H1 (cell line): ENCODE data around the gene NRP2. TPM values are rescaled to one million over a fixed set of nuclear protein-coding genes. Genes with fewer than 3 reads are reported as not detected.

ENCODE experiments used
- CBX8 ChIP-seq: fragments of 300-800, 300-1000 bp; sonication (generic); IDR thresholded peaks from 2 replicates; pipeline ENCODE4 v1.7.1; 2016; ENCODE audit warnings: low read depth, low read length, borderline replicate concordance
- KDM5A ChIP-seq: fragments of 200-600 bp; IDR thresholded peaks from 2 replicates; pipeline ENCODE4 v1.7.1; 2012; ENCODE audit warnings: mild to moderate bottlenecking, low read length, inconsistent platforms, mixed read lengths
- MAFK ChIP-seq: IDR thresholded peaks from 2 replicates; pipeline ENCODE4 v1.6.1; 2012; ENCODE audit warnings: low read depth, mild to moderate bottlenecking, improper control_type of control experiment, low read length
- RBBP5 ChIP-seq: IDR thresholded peaks from 2 replicates; pipeline ENCODE4 v1.7.1; 2012; ENCODE audit warnings: low read depth, mild to moderate bottlenecking, inconsistent platforms, low read length, moderate library complexity, borderline replicate concordance
- RXRA ChIP-seq: IDR thresholded peaks from 2 replicates; pipeline ENCODE4 v1.6.1; 2011; ENCODE audit warnings: low read depth, mild to moderate bottlenecking, low read length, moderate library complexity; ENCODE audit not compliant: insufficient read depth
- SP1 ChIP-seq: IDR thresholded peaks from 2 replicates; pipeline ENCODE4 v1.6.1; 2011; ENCODE audit warnings: low read depth, low read length
- TAF7 ChIP-seq: optimal IDR thresholded peaks from 2 replicates; pipeline ENCODE3; 2011; ENCODE audit warnings: low read depth, mild to moderate bottlenecking, inconsistent platforms, low read length, moderate library complexity, borderline replicate concordance
- polyA plus RNA-seq, 7 experiments: library from polyadenylated mRNA; depleted of rRNA in 3 of 7; stranded (reverse) in 5 of 7; unstranded in 2 of 7; fragments of >200 nt in 5 of 7; fragments of 200-250 nt in 2 of 7; gene quantifications; 1 replicate in 5 of 7; 2 replicates in 1 of 7; 4 replicates in 1 of 7; pipeline versions ENCODE4 v1.2.1 to v1.2.3, GENCODE V29; 2011 to 2013; ENCODE audit warnings: missing spikeins in 2 of 7, mixed read lengths in 2 of 7
- total RNA-seq: library from RNA; stranded (reverse); fragmentation: NEBNext Ultra II Directional; extraction: Animal tissue kit (Norgen Biotek cat#: 25700); gene quantifications from 2 replicates; pipeline ENCODE4 v1.2.1, GENCODE V29; 2021

Gene NRP2
- total and polyA plus RNA-seq, 2 of the 8 experiments (the other 6 are each of a cell fraction or from before 2014, with no cell fraction given), result 32.0 to 37.8 TPM

DNA sequence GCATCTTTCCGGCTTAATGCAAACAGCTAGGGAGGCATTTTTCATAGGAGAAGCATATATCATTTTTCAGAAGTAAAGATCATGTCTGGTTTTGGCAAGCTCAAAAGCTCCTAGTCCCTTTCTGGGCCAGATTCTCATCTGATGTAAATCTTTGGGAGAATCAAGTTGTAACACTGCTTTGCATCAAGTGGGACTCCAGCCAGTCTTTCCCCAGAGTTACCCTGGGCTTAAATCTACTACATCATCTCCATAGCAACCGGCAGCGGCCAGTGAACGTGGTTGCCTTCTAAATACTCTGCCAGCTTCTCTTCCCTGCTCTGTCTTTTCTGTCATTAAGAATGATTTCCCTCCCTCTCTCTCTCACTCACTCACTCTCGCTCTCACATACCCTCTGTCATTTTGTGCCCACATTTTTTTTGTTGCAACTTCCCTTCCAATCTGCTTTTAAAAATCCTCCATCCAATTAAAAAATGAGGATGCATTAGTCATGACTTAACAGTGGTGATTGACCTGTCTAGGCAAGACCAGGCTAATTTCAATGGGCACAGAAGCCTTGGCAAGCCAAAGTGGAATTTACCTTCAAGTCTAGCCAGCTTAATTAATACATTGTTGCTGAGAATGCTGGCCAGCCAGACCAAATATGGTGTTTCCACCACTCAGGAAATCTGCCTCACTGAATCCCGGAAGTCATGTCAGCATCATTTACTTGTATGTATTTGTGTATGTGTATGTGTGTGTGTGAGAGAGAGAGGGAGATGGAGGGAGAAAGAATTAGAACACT lies 93.0 kb downstream of the NRP2 start (continued):
- no peak for TF ChIP-seq CBX8
- no peak for TF ChIP-seq TAF7
- TF ChIP-seq KDM5A, result no peak
- TF ChIP-seq RXRA, result no peak
- no peak for TF ChIP-seq RBBP5
- no peak for TF ChIP-seq MAFK
- no peak for TF ChIP-seq SP1
